HG03139 (cell line): ENCODE data around the gene LARP6.
"Not testable (repeated sequence)": the region's sequence is repeated elsewhere in the genome, so short reads cannot be mapped to it uniquely, and the experiment has no call there.

Source experiments
- ATAC-seq: cut with Tn5 transposase; IDR thresholded peaks from one replicate; pipeline ENCODE4 v1.9.1; 2021; ENCODE audit not compliant: unreplicated experiment

LARP6 gene

DNA sequence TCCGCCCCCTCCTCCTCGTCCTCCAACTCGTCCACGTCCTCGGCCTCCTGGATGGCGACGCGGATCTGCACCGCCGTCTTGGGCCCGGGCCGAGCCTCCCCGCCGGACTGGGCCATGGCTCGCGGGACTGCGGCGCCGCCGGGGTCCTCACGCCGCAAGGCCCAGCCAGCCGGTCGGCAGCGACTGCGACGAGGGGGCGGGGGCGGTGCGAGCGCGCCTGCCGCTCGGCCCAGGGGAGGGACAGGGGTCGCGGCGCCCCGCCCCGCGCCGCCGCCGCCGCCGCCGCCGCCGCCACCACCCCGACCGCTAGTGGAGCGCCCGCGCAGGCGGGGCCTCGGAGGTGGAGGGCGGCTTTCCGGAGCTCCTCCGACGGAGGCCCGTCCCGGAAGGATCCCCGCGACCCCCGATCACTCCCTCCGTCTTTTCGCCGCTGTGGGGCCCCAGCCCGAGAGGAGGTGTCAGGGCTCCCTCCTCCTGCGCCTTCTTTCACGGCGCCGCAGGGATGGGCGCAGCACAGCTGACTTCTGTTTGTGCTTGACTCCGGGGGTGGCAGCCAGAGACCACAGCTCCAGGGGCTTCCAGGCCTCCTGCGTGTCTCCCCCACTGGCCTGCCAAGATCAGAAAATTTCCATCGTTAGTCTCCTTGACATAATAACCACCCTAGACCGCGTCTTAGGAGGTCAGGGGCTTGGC, at the start of gene LARP6:
Gene LARP6 (minus strand): TSS at position 185 of the 693 bp plus-strand sequence. CDS start 69 bp downstream, at position 116.
- no peak for ATAC-seq

DNA sequence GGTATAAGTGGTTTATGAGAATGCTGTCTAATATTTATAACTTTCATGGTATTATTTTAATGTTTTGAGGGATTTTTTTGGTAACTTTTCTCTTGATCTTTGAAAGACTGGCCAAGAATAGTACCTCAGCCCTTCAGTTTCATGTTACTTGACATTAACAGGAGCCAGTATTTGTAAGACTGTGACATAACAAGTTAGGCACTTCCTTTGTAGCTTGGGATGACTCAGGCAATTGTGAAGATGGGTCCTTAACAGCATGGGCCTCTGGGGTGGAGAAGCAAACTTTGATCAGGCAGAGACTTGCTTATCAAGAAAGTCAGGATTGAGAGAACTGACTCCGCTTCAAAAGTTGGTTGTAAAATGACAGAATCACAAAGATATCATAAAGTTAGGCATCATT, 48.1 kb upstream of the LARP6 start:
- no peak for ATAC-seq

DNA sequence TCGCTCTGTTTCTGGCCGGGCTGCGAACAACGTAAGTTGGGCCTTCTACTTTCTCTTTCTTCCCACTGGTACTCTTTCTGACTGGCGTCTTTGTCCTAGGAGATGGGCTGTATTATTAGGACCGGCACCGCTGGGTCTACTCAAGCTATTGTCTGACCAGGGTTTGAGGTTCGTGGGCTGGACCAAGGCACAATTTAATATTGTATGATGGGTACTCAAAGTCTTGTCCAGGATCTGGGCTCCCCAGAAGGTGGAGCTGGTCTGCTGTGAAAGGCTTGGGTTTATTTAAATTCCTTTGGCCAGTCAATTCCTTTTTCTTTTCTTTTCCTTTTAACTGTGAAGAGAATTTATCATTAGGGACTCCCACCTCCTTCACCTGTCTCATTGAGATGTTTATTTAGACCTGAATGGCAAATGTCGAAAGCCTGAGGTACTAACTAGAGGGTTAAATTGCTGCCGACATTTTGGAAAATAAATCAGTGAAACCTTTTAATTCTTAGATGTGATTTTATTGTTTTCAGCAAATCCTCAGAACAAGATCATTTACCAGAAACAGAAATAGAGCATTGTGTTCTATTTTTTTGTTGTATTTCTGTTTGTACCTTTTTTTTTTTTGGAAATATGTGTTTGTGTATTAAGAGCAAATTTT, 39.1 kb upstream of the LARP6 start:
- peak; percentile 15 for ATAC-seq

DNA sequence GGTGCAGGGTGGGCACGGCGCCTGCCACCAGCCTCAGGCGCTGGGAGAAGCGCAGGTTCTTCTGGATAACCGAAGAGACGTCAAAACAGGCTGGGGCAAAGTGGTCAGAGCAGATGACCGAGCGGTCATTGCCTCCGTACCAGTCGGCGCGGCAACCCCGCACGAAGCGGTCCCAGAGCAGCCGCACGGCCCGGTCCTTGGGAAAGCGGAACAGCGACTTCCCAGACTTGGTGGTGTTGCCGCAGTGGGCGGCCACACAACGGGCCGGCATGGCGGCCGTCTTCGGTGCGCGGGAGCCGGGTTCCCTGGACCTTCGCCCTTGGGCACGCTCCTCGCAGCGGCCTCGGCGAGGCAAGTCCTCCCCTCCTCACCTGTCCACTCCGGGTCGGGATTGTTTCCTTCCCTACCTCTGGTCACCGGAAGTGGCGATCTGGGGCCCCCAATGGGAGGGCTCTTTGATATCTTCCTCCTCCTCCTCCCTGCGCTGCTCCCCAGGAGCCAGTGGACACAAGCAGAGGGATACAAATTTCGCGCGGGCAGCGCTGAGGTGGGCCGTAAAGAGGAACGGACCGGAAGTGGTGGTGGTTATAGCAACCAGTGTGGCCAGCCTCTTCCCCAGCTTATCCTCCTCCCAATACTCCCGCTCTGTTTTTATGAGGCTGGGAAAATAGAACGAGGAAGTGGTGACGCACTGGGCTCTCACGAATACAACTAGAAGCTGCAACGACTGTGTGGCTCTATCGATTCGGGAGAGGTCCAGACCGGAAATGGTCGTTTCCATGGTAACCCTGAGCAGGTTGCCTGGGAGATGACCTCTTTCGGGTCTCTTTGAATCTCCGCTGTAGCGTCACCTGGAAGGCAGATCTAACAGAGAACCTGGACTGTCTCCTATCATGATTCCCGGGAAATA, 38.3 kb upstream of the LARP6 start, which contains the start of the genes LRRC49 and THAP10:
Gene LRRC49 (plus strand): TSS at position 825 of the 910 bp plus-strand sequence. CDS start 69 bp downstream, at position 894.
Gene THAP10 (minus strand): TSS at position 432 of the 910 bp plus-strand sequence. CDS start 161 bp downstream, at position 271.
- peak; percentile 80 for ATAC-seq

DNA sequence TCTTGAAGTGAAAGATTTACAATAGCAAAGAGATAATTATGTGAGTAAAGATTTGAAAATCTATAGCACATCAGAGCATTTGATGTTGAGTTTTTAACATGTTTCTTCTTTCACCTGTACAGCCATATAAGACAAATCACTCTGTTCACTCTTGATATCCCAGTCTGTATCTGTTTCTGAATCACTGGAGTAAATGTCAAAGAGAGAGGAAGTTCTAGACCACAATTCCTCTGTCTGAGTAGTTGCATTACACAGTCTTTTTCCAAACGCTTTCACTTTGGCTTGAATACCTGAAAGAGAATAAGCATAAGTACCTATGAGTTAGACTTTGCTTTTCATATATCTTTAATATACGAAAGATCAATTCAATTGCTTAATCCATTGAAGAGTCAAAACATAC, 28.4 kb upstream of the LARP6 start:
- ATAC-seq = no peak

DNA sequence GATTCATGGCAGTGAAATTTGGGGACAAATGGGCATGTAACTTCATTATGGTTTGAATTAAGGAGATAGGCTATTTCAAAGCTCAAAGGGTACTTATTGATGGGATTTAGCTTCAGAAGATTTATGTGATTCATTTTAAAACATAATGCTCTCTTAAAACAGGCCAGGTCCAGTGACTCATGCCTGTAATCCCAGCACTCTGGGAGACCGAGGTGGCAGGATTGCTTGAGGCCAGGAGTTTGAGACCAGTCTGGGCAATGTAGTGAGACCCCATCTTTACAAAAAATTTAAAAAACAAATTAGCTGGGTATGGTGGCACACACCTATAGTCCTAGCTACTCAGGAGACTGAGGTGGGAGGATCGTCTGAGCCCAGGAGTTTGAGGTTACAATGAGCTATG, 26.8 kb upstream of the LARP6 start:
- no peak for ATAC-seq

DNA sequence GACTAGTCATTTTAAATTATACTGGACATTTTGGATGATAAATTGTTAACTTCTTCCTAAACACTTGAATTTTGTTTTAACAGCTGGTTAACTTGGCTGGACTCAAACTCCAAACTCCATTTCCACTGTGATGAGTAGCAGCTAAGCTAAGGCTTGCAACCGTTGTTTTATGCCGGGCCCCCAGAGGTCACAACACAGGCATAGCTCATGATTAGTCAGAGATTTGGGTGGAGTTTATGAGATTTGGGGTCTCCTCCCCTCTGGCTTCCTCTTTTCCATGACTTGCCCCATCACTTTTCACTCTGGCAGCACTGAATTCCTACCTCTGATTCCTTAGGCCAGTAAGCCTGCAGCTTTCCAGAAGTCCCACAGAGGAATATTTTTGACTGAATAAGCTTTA, 25.4 kb upstream of the LARP6 start:
- ATAC-seq = no peak

DNA sequence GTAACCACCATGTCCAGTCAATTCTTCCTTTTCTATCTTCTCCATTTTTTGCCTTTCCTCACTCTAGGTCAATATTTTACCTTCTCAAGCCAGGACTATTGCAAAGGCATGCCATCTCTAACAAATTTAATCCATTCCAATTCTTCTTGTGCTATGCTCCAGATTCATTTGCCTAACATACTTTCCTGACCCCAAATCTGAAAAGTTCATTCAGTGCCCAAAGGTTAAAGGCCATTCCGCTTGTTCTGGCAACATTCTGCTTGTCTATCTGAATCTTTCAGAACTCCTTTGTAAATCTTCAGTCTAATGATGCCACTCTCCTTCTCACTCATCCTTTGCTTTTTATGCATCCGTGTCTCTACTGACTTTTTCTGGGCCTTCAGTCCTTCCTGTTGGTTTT, 22.7 kb upstream of the LARP6 start:
- no peak for ATAC-seq

DNA sequence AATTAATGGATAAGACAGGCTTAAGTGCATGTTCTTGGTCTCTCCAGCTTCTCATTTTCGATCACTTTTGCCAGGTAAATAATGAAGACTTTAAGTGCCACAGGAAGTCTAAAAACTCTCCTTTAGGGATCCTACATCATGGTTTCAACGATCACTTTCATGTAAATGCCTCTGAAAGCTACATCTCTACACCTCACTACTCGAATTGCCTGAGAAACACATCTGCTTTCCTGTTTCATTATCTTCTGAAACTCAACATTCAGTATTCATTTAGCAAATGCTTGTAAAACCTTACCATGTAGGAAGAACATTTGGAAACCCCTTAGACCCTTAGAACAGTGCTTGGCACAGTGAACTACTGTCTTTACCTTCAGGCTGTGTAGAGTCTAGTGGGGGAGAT, 22.1 kb upstream of the LARP6 start:
- ATAC-seq = no peak

DNA sequence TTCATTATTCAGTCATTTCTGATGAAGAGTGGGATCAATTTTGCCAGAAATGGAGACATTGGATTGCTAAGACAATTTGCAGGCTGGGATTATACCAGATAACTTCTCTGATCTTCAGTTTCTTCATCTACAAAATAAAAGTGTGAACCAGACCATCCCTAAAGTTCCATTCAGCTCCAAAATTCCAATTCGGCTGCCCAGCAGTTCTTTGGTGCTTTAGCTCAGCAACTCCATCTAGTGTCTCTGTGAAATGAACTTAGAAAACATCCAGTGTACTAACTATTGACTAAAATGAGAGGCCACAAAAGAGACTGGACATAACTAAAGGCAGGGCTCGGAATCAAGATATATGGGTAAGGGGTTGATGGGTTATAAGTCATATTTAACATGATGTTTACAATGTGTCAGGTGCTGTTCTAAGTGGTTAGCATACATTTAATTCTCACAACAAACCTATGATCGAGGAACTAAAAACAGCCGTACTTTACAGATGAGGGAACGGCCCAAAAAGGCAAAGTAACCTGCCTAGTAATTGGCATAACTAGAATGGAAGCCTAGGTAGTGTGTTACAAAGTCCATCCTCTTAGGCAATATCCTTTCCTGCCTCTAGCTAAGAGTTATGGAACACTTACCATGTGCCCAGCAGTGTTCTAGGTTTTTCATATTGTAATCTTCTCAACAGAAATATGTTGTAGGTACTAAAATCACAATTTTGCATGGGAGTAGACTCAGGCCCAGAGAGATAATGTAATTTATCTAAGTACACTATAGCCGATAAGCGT, 21.2 kb upstream of the LARP6 start:
- no peak for ATAC-seq

DNA sequence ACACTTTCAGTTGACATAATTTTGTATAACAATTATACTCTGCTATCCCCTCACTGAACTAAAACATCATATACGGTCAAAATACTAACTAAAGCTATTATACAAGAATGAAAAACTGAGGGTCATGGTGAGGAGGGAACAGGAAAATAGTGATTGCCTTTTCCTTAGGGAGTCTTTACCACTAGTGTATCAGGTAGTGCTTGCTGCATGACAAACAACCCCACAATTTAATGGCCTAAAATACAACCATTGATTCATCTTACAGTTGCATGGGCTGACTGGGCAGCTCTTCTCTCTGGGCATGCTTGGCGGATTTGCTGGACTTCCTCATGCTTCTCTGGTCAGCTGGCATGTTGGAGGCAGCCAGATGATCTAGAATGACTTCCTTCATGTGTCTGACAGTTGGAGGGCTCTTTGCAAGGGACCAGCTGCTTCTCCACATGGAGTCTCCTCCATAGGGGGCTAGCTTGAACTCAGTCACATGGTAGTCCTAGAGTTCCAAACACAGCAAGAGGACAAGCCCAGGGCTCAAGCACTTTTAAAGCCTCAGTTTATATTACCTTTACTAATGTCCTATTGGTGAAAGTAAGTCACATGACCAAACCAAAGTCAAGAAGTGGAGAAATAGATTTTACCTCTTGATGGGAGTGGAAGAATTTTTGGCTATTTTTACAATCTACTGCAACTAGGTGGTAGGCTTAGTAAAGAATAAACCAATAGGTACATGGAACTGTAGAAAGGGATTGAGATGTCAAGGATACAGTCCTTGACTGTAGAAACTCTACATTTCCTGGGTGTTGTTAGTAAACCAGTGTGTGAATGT, 19.5 kb upstream of the LARP6 start:
- ATAC-seq = no peak

DNA sequence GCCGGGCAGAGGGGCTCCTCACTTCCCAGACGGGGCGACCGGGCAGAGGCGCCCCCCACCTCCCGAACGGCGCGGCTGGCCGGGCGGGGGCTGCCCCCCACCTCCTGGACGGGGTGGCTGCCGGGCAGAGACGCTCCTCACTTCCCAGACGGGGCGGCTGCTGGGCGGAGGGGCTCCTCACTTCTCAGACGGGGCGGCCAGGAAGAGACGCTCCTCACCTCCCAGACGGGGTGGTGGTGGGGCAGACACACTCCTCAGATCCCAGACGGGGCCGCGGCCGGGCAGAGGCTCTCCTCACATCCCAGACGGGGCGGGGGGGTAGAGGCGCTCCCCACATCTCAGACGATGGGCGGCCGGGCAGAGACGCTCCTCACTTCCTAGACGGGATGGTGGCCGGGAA, 17.5 kb upstream of the LARP6 start:
- ATAC-seq = not testable (repeated sequence)

DNA sequence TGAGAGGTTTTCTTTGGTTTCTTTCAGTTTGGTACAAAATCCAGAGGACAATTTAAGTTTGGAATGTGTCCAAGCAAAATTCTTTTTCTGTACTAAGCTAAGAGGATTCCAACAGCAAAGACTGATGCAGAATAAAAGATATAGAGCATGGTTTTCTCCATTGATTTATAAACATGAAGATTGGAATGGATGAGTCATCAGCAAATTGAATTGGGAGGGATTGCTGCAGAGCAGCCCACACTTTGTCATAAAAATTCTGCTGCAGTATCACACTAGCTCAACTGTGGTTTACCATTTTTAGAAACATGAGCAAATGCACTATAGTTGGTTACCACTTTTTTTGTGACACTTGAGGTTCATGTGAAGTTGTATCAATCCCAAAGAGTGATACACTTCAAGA, 16.1 kb upstream of the LARP6 start:
- ATAC-seq = no peak

DNA sequence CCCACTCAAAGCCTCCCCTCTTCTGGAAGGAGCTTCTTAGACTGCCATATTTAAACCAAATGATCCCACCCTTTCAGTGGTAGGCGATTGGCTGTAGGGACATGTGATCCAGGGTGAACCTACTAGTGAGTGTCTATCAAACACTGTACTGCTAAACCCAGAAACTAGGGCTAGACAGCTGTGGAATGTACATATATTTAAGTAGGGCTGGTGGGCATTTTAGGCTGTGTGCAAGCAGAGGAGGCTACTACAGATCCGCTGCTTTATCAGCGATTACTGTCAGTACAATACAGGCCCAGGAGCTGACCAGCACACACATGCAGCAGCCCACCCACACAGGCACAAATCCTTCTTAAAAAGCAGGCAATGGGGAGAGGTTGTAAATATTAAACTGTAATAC, 15.4 kb upstream of the LARP6 start:
- ATAC-seq = no peak

DNA sequence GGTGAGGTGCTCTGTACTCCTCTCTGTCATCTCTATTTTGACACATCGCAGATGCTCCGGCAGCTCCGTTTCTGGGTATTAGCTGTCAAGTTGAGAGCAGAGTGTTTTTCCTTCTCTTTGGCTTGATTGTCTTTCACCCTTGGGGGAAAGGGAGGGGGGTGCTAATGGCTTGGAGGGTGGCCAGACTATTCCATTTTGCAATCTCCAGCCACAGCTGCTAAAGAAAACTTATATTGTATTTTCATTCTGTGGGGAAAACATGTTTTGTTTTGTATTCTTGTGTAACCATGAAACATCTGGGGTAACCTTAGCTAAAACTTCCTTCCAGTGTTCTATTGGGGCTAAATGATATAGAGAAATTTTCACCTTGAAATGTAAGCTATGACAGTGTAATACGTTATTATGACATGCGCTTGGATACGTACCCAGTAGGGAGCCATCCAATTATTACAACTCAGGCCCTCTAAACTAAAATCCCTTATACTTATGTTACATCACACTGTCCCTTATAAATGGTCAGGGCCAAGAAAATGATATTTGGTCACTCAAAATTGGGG, 14.0 kb upstream of the LARP6 start:
- no peak for ATAC-seq

DNA sequence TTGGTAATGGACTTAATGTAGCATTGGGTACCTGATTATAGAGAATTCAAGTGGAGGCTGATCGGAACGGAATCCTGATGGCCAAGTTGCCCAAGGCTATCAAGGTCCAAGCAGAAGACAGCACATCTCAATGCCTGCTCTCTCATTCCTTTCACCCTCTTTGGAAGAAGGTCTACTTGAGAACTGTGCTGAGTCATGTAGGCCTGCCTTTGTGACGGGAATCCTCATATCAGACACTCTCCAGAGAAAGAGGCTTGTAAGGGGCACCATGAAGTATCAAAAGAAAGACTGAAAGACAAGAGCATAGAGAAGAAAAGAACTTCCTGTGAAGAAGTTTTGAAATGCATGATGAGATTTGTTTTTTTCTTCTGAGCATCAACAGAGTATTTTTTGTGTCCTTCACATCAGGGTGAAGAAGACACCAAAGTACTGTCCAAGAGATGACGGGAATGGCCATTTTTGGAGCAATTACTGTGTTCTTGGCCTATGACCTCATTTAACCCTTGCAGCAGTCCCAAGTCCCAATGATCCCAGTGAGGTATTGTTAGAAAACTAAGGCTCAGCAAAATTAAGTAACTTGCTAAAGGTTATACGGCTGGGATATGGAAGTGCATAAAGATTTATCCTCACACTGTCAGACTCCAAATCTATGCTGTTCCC, 13.2 kb upstream of the LARP6 start:
- no peak for ATAC-seq

DNA sequence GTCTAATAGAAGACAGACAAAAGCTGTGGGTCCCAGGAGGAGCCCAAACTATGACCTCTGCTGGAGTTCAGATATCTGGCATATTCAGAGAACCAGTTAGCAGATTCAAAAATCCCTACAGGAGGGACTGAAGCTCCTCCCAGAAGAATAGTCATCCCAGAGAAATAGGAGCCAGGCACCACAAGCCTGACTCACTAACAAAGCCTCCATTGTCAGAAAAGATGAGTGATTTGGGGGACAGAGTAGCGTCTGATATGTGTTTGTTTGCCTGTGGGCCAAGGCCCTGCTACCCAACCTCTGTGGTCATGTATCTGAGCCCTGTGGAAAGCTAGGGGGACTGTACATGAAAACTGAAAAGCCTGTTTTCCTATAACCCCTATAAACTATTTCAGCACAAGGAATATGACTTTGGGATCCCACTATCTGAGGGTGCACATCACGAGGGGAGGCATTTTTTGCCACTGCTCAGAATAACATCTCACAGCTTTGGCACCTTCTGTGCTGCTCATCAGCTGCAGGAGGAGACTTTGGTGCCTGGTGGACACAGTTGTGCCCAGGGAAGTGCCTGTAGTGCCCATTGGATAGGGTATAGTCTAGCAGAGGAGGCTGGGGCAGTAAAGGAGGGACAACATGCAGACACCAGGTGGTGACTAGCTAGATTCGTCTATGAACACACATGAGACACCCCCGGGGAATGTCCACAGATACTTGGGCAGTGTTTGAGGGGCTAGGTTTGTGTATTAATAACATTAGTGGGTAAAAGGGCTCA, 9.7 kb upstream of the LARP6 start:
- no peak for ATAC-seq

DNA sequence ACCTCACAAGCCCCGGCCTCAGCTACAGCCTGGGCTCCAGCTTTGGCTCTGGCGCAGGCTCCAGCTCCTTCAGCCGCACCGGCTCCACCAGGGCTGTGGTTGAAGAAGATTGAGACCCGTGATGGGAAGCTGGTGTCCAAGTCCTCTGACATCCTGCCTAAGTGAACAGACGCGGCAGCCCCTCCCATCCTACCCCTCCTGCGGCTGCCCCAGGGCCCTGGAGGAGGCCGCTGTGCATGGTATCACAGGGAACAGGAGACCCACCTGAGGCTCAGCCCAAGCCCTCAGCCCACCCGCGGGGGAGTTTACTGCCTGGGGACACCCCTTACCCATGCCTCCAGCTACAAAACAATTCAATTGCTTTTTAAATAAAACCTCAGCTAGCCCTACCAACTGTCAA, 6.0 kb upstream of the LARP6 start:
- no peak for ATAC-seq
